ENCODE data around the gene ZFAND3. TPM values are rescaled to one million over a fixed set of nuclear protein-coding genes. Genes with fewer than 3 reads are reported as not detected.

Gene ZFAND3
- total RNA-seq, 1 experiment from 2014 or later: 107 TPM

GRCh38 chr6:38115626-38116008 lies 296.1 kb downstream of the ZFAND3 start:
- H3K27ac Mint-ChIP-seq (ENCODE audit: unreplicated experiment): peak overlapping the region; percentile 2
- peaks cover 21% of the 10 kb centered on the region for H3K4me1 ChIP-seq
- no peaks in the 10 kb centered on the region for H3K9me3 Mint-ChIP-seq (ENCODE audit: unreplicated experiment)
- POLR2A ChIA-PET: no interaction called here
- no peak overlapping the region for H3K4me3 ChIP-seq (ENCODE audit: low read depth, low read length)
- H3K27me3 Mint-ChIP-seq (ENCODE audit: insufficient read depth, unreplicated experiment): no peaks in the 10 kb centered on the region
- DNase-seq: no peak
- BruUV-seq (replicated peaks): no TSS peak
- intact Hi-C loops (cut with micrococcal nuclease; ENCODE audit: unreplicated experiment): loop anchor here (10.0 kb wide), 1 partner anchor 81 kb away; no protein-coding TSS in a partner anchor
- peaks cover 21% of the 10 kb centered on the region for H3K4me1 Mint-ChIP-seq (ENCODE audit: low read depth, unreplicated experiment)
- CTCF ChIA-PET: no interaction called here
- no peak overlapping the region for H3K4me3 Mint-ChIP-seq (ENCODE audit: unreplicated experiment)
- peaks cover 26% of the 10 kb centered on the region for H3K36me3 Mint-ChIP-seq (ENCODE audit: insufficient read depth, unreplicated experiment)
- peaks cover 1% of the 10 kb centered on the region; the same call in 1 of the 2 replicates for H3K36me3 ChIP-seq (ENCODE audit: control insufficient read depth, insufficient read depth, low read length)
- no peaks in the 10 kb centered on the region for H3K9me3 ChIP-seq
- H3K27me3 ChIP-seq (replicated peaks; ENCODE audit: control insufficient read depth, insufficient read depth, low read length): no peaks in the 10 kb centered on the region
- no peak for TF ChIP-seq CTCF (IDR thresholded peaks at IDR 0.05; ENCODE audit: insufficient read depth in 1 of 2, low read depth in 1 of 2, low read length in 1 of 2, severe bottlenecking in 1 of 2, unreplicated experiment in 1 of 2)

DNA sequence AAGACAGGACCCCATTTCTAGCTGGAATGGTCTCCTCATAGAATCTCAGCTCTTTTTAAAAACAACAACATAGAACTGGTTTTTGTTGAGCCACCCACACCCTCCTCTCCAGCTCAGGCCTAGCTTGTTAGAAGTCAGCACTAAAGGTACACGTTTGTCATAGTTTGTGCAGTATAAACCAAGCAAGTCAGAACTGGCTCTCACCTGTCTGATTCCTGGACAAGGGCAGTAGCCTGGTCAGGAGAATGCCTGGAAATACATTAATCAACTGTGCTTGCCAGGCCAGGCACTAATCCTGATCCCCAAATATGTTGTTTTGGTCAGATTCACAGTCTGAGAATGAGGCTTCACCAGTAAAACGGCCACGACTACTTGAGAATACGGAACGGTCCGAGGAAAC lies 296.7 kb downstream of the ZFAND3 start:
- no peak for TF ChIP-seq CTCF (IDR thresholded peaks at IDR 0.05; ENCODE audit: insufficient read depth in 1 of 2, low read depth in 1 of 2, low read length in 1 of 2, severe bottlenecking in 1 of 2, unreplicated experiment in 1 of 2)
- no TSS peak for BruUV-seq (replicated peaks)
- H3K4me1 Mint-ChIP-seq (ENCODE audit: low read depth, unreplicated experiment): peaks cover 16% of the 10 kb centered on the region
- ChIA-PET POLR2A (no interaction called here), CTCF (no interaction called here)
- DNase-seq: no peak
- no peak overlapping the region for H3K27ac Mint-ChIP-seq (ENCODE audit: unreplicated experiment)
- H3K27me3 Mint-ChIP-seq (ENCODE audit: insufficient read depth, unreplicated experiment): no peaks in the 10 kb centered on the region
- intact Hi-C loops (cut with micrococcal nuclease; ENCODE audit: unreplicated experiment): loop anchor here (10.0 kb wide), 1 partner anchor 81 kb away; no protein-coding TSS in a partner anchor
- no peaks in the 10 kb centered on the region for H3K9me3 Mint-ChIP-seq (ENCODE audit: unreplicated experiment)
- H3K36me3 ChIP-seq (ENCODE audit: control insufficient read depth, insufficient read depth, low read length): peaks cover 1% of the 10 kb centered on the region; the same call in 1 of the 2 replicates
- H3K4me3 ChIP-seq (ENCODE audit: low read depth, low read length): no peak overlapping the region
- peaks cover 31% of the 10 kb centered on the region for H3K36me3 Mint-ChIP-seq (ENCODE audit: insufficient read depth, unreplicated experiment)
- H3K27me3 ChIP-seq (replicated peaks; ENCODE audit: control insufficient read depth, insufficient read depth, low read length): no peaks in the 10 kb centered on the region
- peaks cover 15% of the 10 kb centered on the region; the same call in 1 of the 2 replicates for H3K4me1 ChIP-seq
- H3K4me3 Mint-ChIP-seq (ENCODE audit: unreplicated experiment): no peak overlapping the region
- H3K9me3 ChIP-seq: no peaks in the 10 kb centered on the region

DNA sequence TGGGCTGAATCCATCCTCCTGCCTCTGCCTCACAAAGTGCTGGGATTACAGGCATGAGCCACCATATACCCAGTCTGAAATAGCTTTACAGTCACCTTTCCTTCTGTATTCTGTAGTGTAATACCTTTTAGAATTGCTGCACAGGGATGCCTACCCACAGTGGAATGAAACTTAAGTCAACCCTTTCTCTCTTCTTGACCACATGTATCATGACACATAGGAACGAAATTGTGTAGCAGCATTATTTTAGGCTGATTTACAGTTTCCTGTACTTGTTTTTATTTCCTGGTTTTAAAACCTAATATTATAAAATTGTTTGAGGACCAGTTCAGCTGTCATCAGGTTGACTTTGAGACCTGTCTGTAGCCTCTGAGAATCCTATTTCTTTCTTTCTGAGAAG lies 297.8 kb downstream of the ZFAND3 start:
- H3K4me3 ChIP-seq (ENCODE audit: low read depth, low read length): no peak overlapping the region
- Mint-ChIP-seq H3K36me3 (ENCODE audit: insufficient read depth, unreplicated experiment) (peaks cover 41% of the 10 kb centered on the region), H3K27me3 (ENCODE audit: insufficient read depth, unreplicated experiment) (no peaks in the 10 kb centered on the region), H3K9me3 (ENCODE audit: unreplicated experiment) (no peaks in the 10 kb centered on the region), H3K4me1 (ENCODE audit: low read depth, unreplicated experiment) (peaks cover 16% of the 10 kb centered on the region), H3K27ac (ENCODE audit: unreplicated experiment) (no peak overlapping the region), H3K4me3 (ENCODE audit: unreplicated experiment) (no peak overlapping the region)
- DNase-seq: no peak
- peaks cover 1% of the 10 kb centered on the region; the same call in 1 of the 2 replicates for H3K36me3 ChIP-seq (ENCODE audit: control insufficient read depth, insufficient read depth, low read length)
- TSS peak; percentile 19 for BruUV-seq (replicated peaks)
- intact Hi-C loops (cut with micrococcal nuclease; ENCODE audit: unreplicated experiment): loop anchor here (10.0 kb wide), 1 partner anchor 82 kb away; no protein-coding TSS in a partner anchor
- peaks cover 15% of the 10 kb centered on the region; the same call in 1 of the 2 replicates for H3K4me1 ChIP-seq
- H3K27me3 ChIP-seq (replicated peaks; ENCODE audit: control insufficient read depth, insufficient read depth, low read length): no peaks in the 10 kb centered on the region
- no peaks in the 10 kb centered on the region for H3K9me3 ChIP-seq
- ChIA-PET CTCF (interaction anchor here (0.7 kb wide), 1 partner anchor 94 kb away, joined by 7 read pairs; no protein-coding TSS in a partner anchor), POLR2A (no interaction called here)
- TF ChIP-seq CTCF (IDR thresholded peaks at IDR 0.05; ENCODE audit: insufficient read depth in 1 of 2, low read depth in 1 of 2, low read length in 1 of 2, severe bottlenecking in 1 of 2, unreplicated experiment in 1 of 2): no peak

Measured in Caco-2 (cell line).